Liver (tissue), 9 donors: Measurements from ENCODE around the gene ACTN3. TPM values are rescaled to one million over a fixed set of nuclear protein-coding genes. Genes with fewer than 3 reads are reported as not detected.

ENCODE experiments used
- DNase-seq: peaks from one replicate; pipeline ENCODE4 v3.0.0-alpha.2; 2017; ENCODE audit warnings: low spot score
- H3K27ac ChIP-seq, 2 donors: one replicate each; pipeline ENCODE4 v1.7.0; 2013; ENCODE audit warnings: inconsistent platforms in 2 of 2, low read length in 2 of 2, control low read depth in 1 of 2, low read depth in 1 of 2, mild to moderate bottlenecking in 1 of 2
- H3K27me3 ChIP-seq, 4 donors: one replicate each; pipeline versions ENCODE4 v1.6.1 to v1.7.0; 2013; ENCODE audit warnings: low read length in 3 of 4, inconsistent platforms in 1 of 4, mild to moderate bottlenecking in 1 of 4, moderate library complexity in 1 of 4; ENCODE audit not compliant: control insufficient read depth in 4 of 4, insufficient read depth in 4 of 4
- H3K36me3 ChIP-seq, 4 donors: one replicate each; pipeline versions ENCODE4 v1.6.1 to v1.7.0; 2013; ENCODE audit warnings: low read length in 3 of 4, mild to moderate bottlenecking in 3 of 4, low read depth in 1 of 4, moderate library complexity in 1 of 4; ENCODE audit not compliant: control insufficient read depth in 4 of 4, insufficient read depth in 3 of 4
- H3K4me1 ChIP-seq, 4 donors: one replicate each; pipeline versions ENCODE4 v1.6.1 to v1.7.0; 2013; ENCODE audit warnings: low read length in 3 of 4, mild to moderate bottlenecking in 3 of 4, moderate library complexity in 1 of 4; ENCODE audit not compliant: control insufficient read depth in 4 of 4, insufficient read depth in 4 of 4
- H3K4me3 ChIP-seq, 3 donors: one replicate each; pipeline versions ENCODE4 v1.6.1 to v1.7.0; 2013; ENCODE audit warnings: low read length in 3 of 3, control low read depth in 1 of 3, low read depth in 1 of 3, mild to moderate bottlenecking in 1 of 3
- H3K9ac ChIP-seq, 2 donors: one replicate each; pipeline ENCODE4 v1.7.0; 2013; ENCODE audit warnings: low read length in 2 of 2, mild to moderate bottlenecking in 2 of 2, moderate library complexity in 2 of 2, control low read depth in 1 of 2, low read depth in 1 of 2
- H3K9me3 ChIP-seq, 4 donors: one replicate each; pipeline versions ENCODE4 v1.6.1 to v1.7.0; 2013; ENCODE audit warnings: low read length in 3 of 4; ENCODE audit not compliant: control insufficient read depth in 4 of 4
- EGR1 ChIP-seq, 2 donors: IDR thresholded peaks; 2 replicates each; pipeline ENCODE4 v1.6.1; 2016 to 2018; ENCODE audit warnings: antibody characterized with exemption in 2 of 2, low read depth in 2 of 2
- FOXA1 ChIP-seq: IDR thresholded peaks from 2 replicates; pipeline ENCODE4 v1.6.1; 2016; ENCODE audit warnings: antibody characterized with exemption
- FOXA2 ChIP-seq: IDR thresholded peaks from 2 replicates; pipeline ENCODE4 v1.6.1; 2016; ENCODE audit warnings: antibody characterized with exemption
- GABPA ChIP-seq, 2 donors: IDR thresholded peaks in 1 of 2; conservative IDR thresholded peaks in 1 of 2; 2 replicates each; pipeline ENCODE4 v1.6.1; 2016; ENCODE audit warnings: antibody characterized with exemption in 2 of 2, mild to moderate bottlenecking in 1 of 2, moderate library complexity in 1 of 2
- HNF4A ChIP-seq, 2 donors: conservative IDR thresholded peaks; 2 replicates each; pipeline ENCODE4 v1.6.1; 2016; ENCODE audit warnings: antibody characterized with exemption in 2 of 2, mild to moderate bottlenecking in 2 of 2
- HNF4G ChIP-seq: IDR thresholded peaks from 2 replicates; pipeline ENCODE4 v1.6.1; 2016; ENCODE audit warnings: antibody characterized with exemption
- JUND ChIP-seq, 2 donors: IDR thresholded peaks; 2 replicates each; pipeline ENCODE4 v1.6.1; 2016; ENCODE audit warnings: antibody characterized with exemption in 2 of 2
- NR2F2 ChIP-seq: IDR thresholded peaks from 2 replicates; pipeline ENCODE4 v1.6.1; 2016; ENCODE audit warnings: antibody characterized with exemption
- RAD21 ChIP-seq, 2 donors: IDR thresholded peaks; 2 replicates each; pipeline ENCODE4 v1.6.1; 2016; ENCODE audit warnings: antibody characterized with exemption in 2 of 2, mild to moderate bottlenecking in 2 of 2
- REST ChIP-seq: IDR thresholded peaks from 2 replicates; pipeline ENCODE4 v1.6.1; 2016; ENCODE audit warnings: antibody characterized with exemption, mild to moderate bottlenecking
- RXRA ChIP-seq, 2 donors: IDR thresholded peaks; 2 replicates each; pipeline ENCODE4 v1.6.1; 2017 to 2018; ENCODE audit warnings: antibody characterized with exemption in 2 of 2, mild to moderate bottlenecking in 1 of 2
- SP1 ChIP-seq: IDR thresholded peaks from 2 replicates; pipeline ENCODE4 v1.6.1; 2018; ENCODE audit warnings: antibody characterized with exemption, mild to moderate bottlenecking
- TAF1 ChIP-seq: conservative IDR thresholded peaks from 2 replicates; pipeline ENCODE4 v1.6.1; 2016; ENCODE audit warnings: antibody characterized with exemption, mild to moderate bottlenecking
- YY1 ChIP-seq: IDR thresholded peaks from 2 replicates; pipeline ENCODE4 v1.6.1; 2016; ENCODE audit warnings: antibody characterized with exemption, mild to moderate bottlenecking
- ZBTB33 ChIP-seq: IDR thresholded peaks from 2 replicates; pipeline ENCODE4 v1.6.1; 2016; ENCODE audit warnings: antibody characterized with exemption
- WGBS: extraction: QIAGEN DNeasy Blood & Tissue Kit; methylation state at CpG from one replicate; pipeline ENCODE4 v1.1.7; 2013; 5-methylcytosine and 5-hydroxymethylcytosine counted together
- polyA plus RNA-seq, 2 donors: library from polyadenylated mRNA; stranded (reverse) in 1 of 2; unstranded in 1 of 2; fragments of 200-250 nt in 1 of 2; fragments of >200 nt in 1 of 2; fragmentation: Nextera tagmentation in 1 of 2; extraction: Ambion mirVana in 1 of 2; gene quantifications; one replicate each; pipeline versions ENCODE4 v1.2.1 to v1.2.3, GENCODE V29; 2013 to 2015
- total RNA-seq, 2 donors: library from RNA; depleted of rRNA; stranded (reverse); fragments of >200 nt; gene quantifications; one replicate each; pipeline ENCODE4 v1.2.3, GENCODE V29; 2014
- TF ChIP-seq, protein P1 (sequence below): IDR thresholded peaks from 2 replicates; pipeline ENCODE4 v1.6.1; 2016; ENCODE audit warnings: antibody characterized with exemption
- TF ChIP-seq, protein P2 (sequence below): fragments of 150-350 bp; IDR thresholded peaks from 2 replicates; pipeline ENCODE4 v1.5.1; 2017; ENCODE audit warnings: improper control_type of control experiment, low read depth, low read length; ENCODE audit not compliant: missing input control
- donor health status: healthy.
- donor health status: healthy.
- donor health status: healthy.
- donor health status: healthy.
- donor health status: healthy.

Gene ACTN3
- total and polyA plus RNA-seq, 4 donors: not detected

DNA sequence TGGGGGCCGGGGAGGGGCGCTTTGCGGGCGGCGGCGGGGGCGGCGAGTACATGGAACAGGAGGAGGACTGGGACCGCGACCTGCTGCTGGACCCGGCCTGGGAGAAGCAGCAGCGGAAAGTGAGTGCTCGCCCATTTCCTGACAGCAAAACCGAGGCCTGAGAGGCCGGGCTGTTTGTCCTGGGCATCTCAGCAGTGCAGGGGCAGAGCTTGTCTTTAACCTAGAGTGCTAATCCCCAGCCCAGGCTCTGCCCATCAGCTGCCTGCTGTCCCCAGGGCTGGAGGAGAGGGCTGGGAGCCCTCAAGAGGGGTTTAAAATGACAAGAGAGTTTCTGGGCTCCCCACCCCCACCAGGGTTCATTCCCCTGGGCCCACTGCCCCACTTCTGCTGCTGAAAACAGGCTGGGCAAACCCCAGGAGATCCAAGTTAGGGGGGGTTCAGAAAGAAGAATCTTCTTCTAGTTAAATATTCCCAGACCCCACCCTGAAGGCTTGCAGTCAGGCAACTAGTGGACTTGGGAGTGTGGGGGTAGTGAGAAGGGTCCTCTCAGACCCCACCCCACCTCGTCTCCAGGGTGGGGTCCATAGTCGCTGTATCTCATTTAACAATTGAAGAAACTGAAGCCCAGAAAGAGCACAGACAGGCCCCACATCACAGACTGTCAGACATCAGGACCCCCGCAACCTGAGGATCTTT, 411 bp downstream of the ACTN3 start:
- Histone ChIP-seq H3K27me3 (no peaks in the 10 kb centered on the region), H3K27ac (no peak overlapping the region), H3K4me1 (peaks cover 5 to 12% (median 8%) of the 10 kb centered on the region in 4 donors), H3K9me3 (no peaks in the 10 kb centered on the region), H3K4me3 (no peak overlapping the region), H3K9ac (no peak overlapping the region), H3K36me3 (peaks cover 0 to 9% (median 4%) of the 10 kb centered on the region in 4 donors)
- 40% methylated on average over 18 of the region's 18 CpGs for WGBS
- TF ChIP-seq JUND (IDR thresholded peaks at IDR 0.05): no peak
- TF ChIP-seq TAF1: no peak
- TF ChIP-seq GABPA (IDR thresholded peaks at IDR 0.05 in 1 of 2, conservative IDR thresholded peaks at IDR 0.05 in 1 of 2): no peak
- TF ChIP-seq HNF4A (conservative IDR thresholded peaks at IDR 0.05): no peak
- TF ChIP-seq FOXA1: no peak
- TF ChIP-seq YY1: no peak
- no peak for TF ChIP-seq FOXA2
- TF ChIP-seq HNF4G: no peak
- no peak for TF ChIP-seq REST
- TF ChIP-seq EGR1 (IDR thresholded peaks at IDR 0.05; ENCODE audit: low read depth in 2 of 2): no peak
- no peak for TF ChIP-seq SP1
- TF ChIP-seq NR2F2: no peak
- no peak for TF ChIP-seq ZBTB33
- TF ChIP-seq RAD21 (IDR thresholded peaks at IDR 0.05): no peak
- DNase-seq: no peak

- H3K9ac ChIP-seq: no peak overlapping the region
- peaks cover 0 to 4% (median 4%) of the 10 kb centered on the region in 4 donors for H3K36me3 ChIP-seq
- H3K4me3 ChIP-seq: no peak overlapping the region
- WGBS: 46% methylated on average over 5 of the region's 5 CpGs
- H3K27ac ChIP-seq: no peak overlapping the region
- H3K4me1 ChIP-seq: peaks cover 5 to 12% (median 8%) of the 10 kb centered on the region in 4 donors
- H3K9me3 ChIP-seq: no peaks in the 10 kb centered on the region
- no peak for TF ChIP-seq RXRA (IDR thresholded peaks at IDR 0.05)
- no peak for TF ChIP-seq TAF1
- no peak for TF ChIP-seq NR2F2
- TF ChIP-seq REST: no peak
- TF ChIP-seq HNF4G: no peak
- TF ChIP-seq, protein P1, sequence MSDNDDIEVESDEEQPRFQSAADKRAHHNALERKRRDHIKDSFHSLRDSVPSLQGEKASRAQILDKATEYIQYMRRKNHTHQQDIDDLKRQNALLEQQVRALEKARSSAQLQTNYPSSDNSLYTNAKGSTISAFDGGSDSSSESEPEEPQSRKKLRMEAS: no peak
- no peak for TF ChIP-seq FOXA1
- no peak for TF ChIP-seq SP1
- no peak for TF ChIP-seq HNF4A (conservative IDR thresholded peaks at IDR 0.05)
- TF ChIP-seq, protein P2, sequence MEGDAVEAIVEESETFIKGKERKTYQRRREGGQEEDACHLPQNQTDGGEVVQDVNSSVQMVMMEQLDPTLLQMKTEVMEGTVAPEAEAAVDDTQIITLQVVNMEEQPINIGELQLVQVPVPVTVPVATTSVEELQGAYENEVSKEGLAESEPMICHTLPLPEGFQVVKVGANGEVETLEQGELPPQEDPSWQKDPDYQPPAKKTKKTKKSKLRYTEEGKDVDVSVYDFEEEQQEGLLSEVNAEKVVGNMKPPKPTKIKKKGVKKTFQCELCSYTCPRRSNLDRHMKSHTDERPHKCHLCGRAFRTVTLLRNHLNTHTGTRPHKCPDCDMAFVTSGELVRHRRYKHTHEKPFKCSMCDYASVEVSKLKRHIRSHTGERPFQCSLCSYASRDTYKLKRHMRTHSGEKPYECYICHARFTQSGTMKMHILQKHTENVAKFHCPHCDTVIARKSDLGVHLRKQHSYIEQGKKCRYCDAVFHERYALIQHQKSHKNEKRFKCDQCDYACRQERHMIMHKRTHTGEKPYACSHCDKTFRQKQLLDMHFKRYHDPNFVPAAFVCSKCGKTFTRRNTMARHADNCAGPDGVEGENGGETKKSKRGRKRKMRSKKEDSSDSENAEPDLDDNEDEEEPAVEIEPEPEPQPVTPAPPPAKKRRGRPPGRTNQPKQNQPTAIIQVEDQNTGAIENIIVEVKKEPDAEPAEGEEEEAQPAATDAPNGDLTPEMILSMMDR: no peak
- no peak for TF ChIP-seq YY1
- no peak for TF ChIP-seq GABPA (IDR thresholded peaks at IDR 0.05 in 1 of 2, conservative IDR thresholded peaks at IDR 0.05 in 1 of 2)
- TF ChIP-seq FOXA2: no peak
- no peaks in the 10 kb centered on the region for H3K27me3 ChIP-seq
- DNase-seq: no peak
These were observed 933 bp downstream of the ACTN3 start for GRCh38 chr11:66547662-66548009.
